GM19438 (cell line): ENCODE results near the gene CDH23.

ENCODE experiments used
- ATAC-seq: cut with Tn5 transposase; IDR thresholded peaks from one replicate; pipeline ENCODE4 v1.9.1; 2021; ENCODE audit warnings: low read depth; ENCODE audit not compliant: unreplicated experiment

The CDH23 gene

DNA sequence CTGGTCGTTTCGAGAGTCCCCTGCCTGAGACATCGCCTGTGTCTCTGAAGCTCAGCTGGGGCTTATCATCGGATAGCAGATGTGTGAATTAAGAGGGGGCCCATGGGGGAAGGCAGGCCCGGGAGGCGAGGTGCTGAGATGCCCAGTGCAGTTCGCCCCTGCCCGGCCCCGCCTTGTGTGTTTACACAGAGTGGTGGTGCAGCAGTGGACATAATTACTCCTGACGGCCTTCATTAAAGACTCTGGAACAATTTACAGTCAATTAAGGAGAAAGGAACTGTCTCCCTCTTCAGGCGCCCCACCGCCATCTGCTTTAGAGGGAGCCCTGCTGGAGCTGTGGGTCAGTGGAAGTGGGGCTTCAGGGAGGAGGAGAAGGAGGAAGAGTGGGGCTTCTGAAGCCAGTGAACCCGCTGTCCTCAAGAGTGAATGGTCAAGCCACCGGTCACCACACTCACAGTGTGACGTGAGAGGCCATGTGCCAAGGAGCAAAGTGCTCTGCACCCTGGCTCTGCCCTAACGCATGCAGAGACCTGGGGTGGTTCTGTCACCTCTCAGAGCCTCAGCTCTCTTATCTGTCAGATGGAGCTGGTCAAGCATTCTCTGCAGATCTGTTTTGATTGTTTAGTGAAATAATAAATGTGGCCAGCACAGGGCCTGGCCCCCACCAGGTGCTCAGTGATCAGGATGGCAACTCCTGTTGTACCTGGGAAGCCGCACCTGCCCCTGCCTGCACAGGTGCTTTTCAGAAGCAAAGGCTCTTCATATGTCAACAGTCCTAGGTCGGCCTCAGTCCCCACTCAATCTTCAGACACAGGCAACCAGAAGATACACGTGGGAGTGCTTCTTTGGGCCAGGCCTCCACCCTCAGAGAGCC, 65.6 kb downstream of the CDH23 start:
- ATAC-seq: no peak

DNA sequence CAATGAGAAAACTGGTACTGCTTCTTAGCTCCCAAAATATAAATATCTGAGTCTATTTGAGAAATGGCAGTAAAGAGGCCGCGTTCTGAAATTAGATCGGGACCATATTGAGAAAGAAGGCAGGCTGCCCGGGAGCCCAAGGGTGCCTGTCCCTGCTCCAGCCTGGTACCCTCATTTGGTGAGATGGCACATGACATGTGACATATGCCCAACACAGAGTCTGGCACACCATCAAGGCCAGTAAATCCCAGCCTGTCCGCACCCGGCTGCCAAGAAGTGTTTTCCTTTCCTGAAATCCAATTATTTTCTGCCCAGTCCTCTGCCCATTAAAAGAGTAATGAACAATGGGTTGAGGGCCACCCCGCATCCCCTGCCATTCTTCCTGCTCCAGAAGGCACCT, 66.4 kb downstream of the CDH23 start:
- ATAC-seq: no peak

DNA sequence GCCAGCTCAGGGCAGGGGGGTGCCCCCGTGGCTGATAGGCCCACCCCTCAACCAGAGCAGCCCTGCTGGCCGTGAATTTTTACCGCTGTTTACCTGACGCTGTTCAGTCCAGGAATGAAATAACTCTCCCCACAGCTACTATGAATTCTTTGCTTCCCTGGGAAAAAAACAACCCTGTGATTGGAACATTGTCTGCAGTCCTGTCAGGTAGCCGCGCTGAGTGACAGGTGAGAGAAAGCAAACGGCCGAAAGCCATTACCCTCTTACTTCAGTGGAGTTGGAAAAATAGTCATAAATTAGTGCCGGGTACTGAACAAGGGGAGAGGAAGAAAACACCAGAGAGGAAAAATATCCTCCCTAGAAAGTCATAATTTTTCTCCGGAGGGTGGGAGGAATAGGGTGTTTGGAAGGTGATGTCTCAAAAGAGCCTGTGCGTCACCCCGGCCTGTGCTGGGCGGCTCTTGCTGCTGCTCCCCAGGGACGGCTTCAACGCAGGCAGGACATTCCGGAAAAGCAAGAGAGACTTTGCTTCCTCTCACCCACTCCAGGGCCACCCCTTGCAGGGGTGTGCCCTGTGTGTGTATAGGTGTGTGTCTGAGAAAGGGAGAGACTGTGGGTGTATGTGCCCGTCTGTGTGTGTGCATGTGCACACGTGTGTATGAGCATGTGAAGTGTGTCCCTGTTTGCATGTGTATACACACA, 69.0 kb downstream of the CDH23 start:
- ATAC-seq: no peak

- ATAC-seq: no peak
Measured at GRCh38 chr10:71466330-71466729, 69.6 kb downstream of the CDH23 start.

DNA sequence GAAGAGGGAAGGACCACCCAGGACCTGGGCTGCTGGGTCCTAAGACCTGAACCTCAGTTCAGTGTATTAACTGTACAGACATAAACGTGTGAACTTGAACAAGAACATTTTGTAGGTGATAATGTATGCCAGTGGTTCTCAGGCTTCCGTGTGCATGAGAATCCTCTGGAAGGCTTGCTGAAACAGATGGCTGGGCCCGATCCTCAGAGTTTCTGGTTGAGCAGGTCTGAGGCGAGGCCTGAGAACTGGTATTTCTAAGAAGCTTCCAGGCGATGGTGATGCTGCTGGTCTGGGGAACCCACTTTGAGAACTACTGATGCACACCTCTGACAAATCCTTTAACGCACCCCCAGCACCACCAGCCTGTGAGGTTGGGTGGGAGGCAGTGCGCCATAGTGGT, 70.4 kb downstream of the CDH23 start:
- no peak for ATAC-seq

DNA sequence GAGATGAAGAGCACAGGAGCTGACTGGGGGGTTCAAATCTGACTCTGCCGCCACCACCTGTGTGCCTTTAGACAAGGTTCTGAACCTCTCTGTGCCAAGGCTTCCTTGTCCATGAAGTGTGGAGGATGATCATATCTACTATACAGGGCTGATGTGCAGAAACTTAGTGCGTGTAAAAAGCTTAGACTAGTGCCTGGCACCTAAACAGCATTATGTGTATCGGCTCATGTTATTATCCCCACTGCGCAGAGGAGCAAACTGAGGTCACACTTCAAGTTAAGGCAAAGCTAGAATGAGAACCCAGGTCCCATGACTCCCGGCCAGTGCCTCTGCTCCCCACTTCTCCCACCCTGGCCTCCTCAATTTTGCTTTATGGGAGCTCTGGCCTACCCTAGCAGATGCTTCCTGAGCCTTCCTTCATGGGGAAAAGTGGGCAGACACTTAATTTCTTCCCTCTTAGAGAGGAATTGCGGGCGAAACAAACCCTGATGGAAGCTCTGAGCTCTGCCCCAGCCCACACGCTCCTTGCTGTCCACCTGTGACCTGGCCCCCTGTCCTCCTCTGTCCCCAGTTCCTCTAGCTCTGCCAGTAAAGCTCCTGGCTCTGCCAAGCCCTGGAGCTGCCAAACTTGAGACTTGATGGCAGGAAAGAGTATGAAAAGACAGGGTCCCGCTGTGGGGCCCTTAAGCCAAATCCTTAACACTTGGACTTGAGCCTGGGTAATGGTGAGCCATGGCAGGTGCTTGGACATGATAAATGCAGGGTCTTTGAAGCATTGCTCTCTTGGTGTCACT, 71.0 kb downstream of the CDH23 start:
- ATAC-seq: no peak

- ATAC-seq: no peak
Measured at GRCh38 chr10:71468363-71469094, 71.8 kb downstream of the CDH23 start.

- ATAC-seq: no peak
Measured at GRCh38 chr10:71471006-71471405, 74.3 kb downstream of the CDH23 start.

GRCh38 chr10:71471957-71472365, 75.2 kb downstream of the CDH23 start:
- no peak for ATAC-seq

DNA sequence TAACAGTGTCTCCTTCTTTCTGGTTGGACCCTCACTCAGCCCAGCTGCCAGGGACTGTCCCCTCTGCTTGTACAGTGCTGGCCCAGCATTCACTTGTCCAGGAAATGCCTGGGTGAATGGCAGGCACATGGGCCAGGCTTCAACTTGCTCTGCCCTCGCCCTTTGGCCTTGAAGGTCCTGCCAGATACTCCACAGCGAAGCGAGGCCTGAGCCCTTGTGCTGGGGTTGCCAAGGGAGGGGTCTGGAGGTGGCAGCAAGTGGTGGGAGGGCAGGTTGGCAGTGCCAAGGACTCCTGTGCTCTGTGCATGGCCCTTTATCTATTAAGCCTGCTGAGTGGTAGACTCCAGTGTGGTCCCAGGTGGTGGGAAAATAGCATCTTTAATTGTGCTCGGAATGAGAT, 75.7 kb downstream of the CDH23 start:
- ATAC-seq: no peak

DNA sequence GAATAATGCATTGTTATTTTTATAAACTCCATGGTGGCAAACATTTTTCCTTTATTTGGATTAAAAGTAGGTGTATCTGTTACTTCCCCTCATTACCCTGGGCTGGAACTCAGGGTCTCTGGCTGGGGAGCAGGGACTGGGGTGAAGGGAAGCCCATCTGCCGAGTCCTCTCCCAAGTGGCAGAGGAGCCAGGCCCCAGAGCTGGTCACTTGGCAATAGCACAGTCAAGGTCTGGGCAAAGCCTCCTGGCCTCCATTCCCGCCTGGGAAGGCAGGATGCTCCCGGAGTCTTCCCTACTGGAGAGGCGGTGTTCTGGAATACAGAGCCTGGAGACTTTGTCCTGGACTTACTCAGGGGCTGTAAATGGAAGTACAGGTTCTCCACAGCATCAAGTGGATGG, 76.2 kb downstream of the CDH23 start:
- no peak for ATAC-seq

GRCh38 chr10:71473671-71474599, 77.2 kb downstream of the CDH23 start:
- ATAC-seq: no peak

DNA sequence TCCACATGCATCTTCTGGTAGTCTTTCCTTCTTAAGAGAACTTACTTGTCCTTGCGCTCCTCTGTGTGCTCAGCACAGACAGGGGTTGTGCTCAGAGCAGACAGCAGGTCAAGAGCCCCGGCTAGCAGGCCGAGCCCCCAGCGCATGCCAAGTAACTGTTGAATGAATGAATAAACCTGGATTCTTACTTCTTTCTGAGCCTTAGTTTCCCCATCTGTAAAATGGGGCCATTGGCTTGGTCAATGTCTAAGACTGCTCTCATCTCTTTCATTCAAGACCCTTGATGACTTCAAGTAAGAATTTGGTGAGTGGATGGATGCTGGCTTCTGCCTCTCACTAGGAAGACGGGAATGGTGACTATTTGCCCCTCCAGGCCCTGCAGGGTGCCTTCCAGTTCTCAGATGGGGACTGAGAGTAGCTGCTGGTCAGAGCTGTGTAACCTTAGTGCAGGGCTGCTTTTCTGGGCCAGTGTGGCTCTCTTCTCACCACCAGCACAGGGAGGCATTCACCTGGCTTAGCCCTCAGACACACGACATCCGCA, 78.1 kb downstream of the CDH23 start:
- no peak for ATAC-seq

- ATAC-seq: no peak
Measured at GRCh38 chr10:71475243-71475871, 78.6 kb downstream of the CDH23 start.

DNA sequence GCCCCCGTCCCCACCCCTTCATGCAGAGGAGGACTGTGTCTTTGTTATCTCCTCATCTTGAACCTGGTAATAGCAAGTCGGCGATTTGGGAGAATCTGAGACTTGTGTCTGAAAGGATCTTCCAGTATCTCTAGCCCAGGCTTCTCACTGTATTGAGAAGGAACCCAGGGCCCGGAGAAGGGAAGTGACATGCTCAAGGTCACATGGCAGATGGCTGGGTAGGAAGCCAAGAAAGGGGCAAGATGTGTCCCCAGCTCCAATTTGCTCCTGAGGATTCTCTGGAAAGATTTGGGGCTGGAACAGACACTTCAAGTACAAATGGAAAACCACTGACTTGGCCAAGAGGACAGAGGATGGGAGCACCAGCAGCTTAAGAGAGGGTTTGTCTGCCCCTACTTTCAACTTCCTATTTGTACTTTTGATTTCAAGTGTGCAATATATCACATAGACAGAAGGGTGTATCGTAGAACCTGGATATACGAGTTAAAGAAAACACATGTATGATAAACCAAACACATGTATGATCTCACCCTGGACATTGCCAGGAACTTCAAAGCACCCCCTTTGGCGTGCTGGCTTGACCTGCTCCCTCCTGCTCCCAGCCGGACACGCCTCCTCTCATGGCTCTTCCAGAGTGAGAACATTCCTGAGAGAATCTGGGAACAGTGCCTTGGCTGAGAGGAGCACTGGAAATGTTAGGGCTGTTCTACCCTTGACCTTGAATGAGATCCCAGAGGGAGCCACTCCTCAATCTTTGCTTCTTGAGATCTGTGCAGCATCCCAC, 79.7 kb downstream of the CDH23 start:
- no peak for ATAC-seq

GRCh38 chr10:71478173-71478572, 81.5 kb downstream of the CDH23 start:
- ATAC-seq: no peak

- ATAC-seq: no peak
Measured at GRCh38 chr10:71478813-71479365, 82.2 kb downstream of the CDH23 start.

DNA sequence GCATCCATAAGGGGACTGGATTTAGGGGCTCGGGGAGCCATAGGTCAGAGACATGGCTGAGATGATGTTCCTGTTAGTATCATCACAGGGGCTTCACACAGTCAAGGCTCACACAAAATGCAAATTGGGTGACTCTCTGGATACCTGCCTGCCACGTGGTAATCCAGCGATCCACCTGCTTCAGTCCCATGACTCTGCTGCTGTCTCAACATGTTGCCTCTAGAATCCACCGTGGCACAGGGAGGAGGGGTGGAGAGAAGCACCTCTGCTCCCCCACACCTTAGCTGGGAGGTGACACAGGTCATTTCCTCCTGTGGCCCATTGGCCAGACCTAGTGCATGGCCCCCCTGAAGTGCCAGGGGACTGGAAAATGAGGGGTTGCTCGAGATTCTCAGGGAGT, 83.1 kb downstream of the CDH23 start:
- no peak for ATAC-seq
